ENCODE results near the gene DERA. TPM values are rescaled to one million over a fixed set of nuclear protein-coding genes. Genes with fewer than 3 reads are reported as not detected.

DERA gene
- total and polyA plus RNA-seq, 2 of the 8 experiments (the other 6 are each of a cell fraction or from before 2014, with no cell fraction given) = 13.1 to 17.1 TPM

GRCh38 chr12:15982071-15982470, 70.9 kb downstream of the DERA start:
- Histone ChIP-seq H2AK5ac (ENCODE audit: low read depth, low read length) (no peak overlapping the region), H3K4ac (replicated peaks; ENCODE audit: insufficient read length, low read depth, low read length) (no peak overlapping the region), H4K91ac (replicated peaks; ENCODE audit: insufficient read length, low read length) (no peak overlapping the region), H3K9ac (replicated peaks in 1 of 4; ENCODE audit: extremely low read depth in 1 of 4, low read depth in 3 of 4, low read length in 3 of 4) (no peak overlapping the region), H2BK15ac (ENCODE audit: low read length) (no peak overlapping the region), H3K79me2 (ENCODE audit: control insufficient read depth in 1 of 2, insufficient read depth in 2 of 2, low read length in 2 of 2) (no peaks in the 10 kb centered on the region), H2BK12ac (ENCODE audit: low read depth, low read length) (no peak overlapping the region), H3K9me3 (ENCODE audit: insufficient read depth in 2 of 2, low read depth in 1 of 2, low read length in 1 of 2) (no peaks in the 10 kb centered on the region), H2BK5ac (ENCODE audit: low read depth, low read length) (no peak overlapping the region), H3K4me1 (replicated peaks in 1 of 4; ENCODE audit: control insufficient read depth in 3 of 4, insufficient read depth in 4 of 4, low read length in 3 of 4) (no peaks in the 10 kb centered on the region), H4K8ac (ENCODE audit: extremely low read depth, insufficient read depth, low read length) (no peak overlapping the region), H3K4me3 (ENCODE audit: extremely low read depth in 1 of 4, insufficient read depth in 2 of 4, low read depth in 3 of 4, low read length in 4 of 4) (no peak overlapping the region), H3K27ac (ENCODE audit: low read depth, low read length) (no peak overlapping the region; the same call in 1 of the 2 replicates), H3K18ac (ENCODE audit: extremely low read depth, low read length) (no peak overlapping the region), H4K5ac (ENCODE audit: insufficient read length, low read depth, low read length) (no peak overlapping the region), H3K23ac (ENCODE audit: insufficient read length) (no peak overlapping the region), H2AFZ (ENCODE audit: low read length) (no peak overlapping the region), H3K23me2 (ENCODE audit: low read depth, low read length) (no peaks in the 10 kb centered on the region), H3K36me3 (ENCODE audit: control insufficient read depth in 2 of 4, insufficient read depth in 4 of 4, low read length in 3 of 4) (no peaks in the 10 kb centered on the region), H2BK120ac (replicated peaks; ENCODE audit: low read depth, low read length) (no peak overlapping the region), H3K79me1 (ENCODE audit: low read depth, low read length) (no peaks in the 10 kb centered on the region), H3K27me3 (replicated peaks in 1 of 4; ENCODE audit: control insufficient read depth in 3 of 4, extremely low read depth in 1 of 4, insufficient read depth in 3 of 4, low read length in 3 of 4) (no peaks in the 10 kb centered on the region), H3K14ac (ENCODE audit: insufficient read length) (no peak overlapping the region), H4K20me1 (replicated peaks in 1 of 2; ENCODE audit: control insufficient read depth in 1 of 2, insufficient read depth in 2 of 2, low read length in 2 of 2) (no peaks in the 10 kb centered on the region), H2BK20ac (ENCODE audit: low read length) (no peak overlapping the region), H3K4me2 (ENCODE audit: insufficient read depth in 1 of 2, low read depth in 2 of 2, low read length in 2 of 2) (no peak overlapping the region; a peak in 1 of 4 replicates), H3K56ac (replicated peaks; ENCODE audit: insufficient read length, low read depth, low read length) (no peak overlapping the region)
- no peak for FAIRE-seq
- WGBS, 2 experiments (ENCODE audit: extremely low coverage in 1 of 2, insufficient coverage in 1 of 2, insufficient read length in 1 of 2, insufficient replicate concordance in 2 of 2, low coverage in 1 of 2, low lambda C conversion rate in 2 of 2, missing lambda C conversion rate in 1 of 2) = 85% methylated on average over 5 of the region's 5 CpGs; no CpG with 5 or more reads in 1 of the 2 experiments
- DNase-seq (ENCODE audit: low read depth in 1 of 2, low spot score in 2 of 2) = no peak
- ChIA-PET CTCF (ENCODE audit: partially characterized antibody) (interaction anchor here (0.5 to 7.2 kb wide), 21 partner anchors 11 to 1973 kb away, joined by 3 to 59 read pairs (median 3); no protein-coding TSS in a partner anchor), POLR2A (ENCODE audit: partially characterized antibody) (interaction anchor here (0.7 to 1.0 kb wide), 2 partner anchors 291 to 946 kb away, joined by 3 read pairs; no protein-coding TSS in a partner anchor)
- TF ChIP-seq E2F6 (IDR thresholded peaks at IDR 0.05) (no peak), RAD21 (IDR thresholded peaks at IDR 0.05 in 1 of 2, conservative IDR thresholded peaks at IDR 0.05 in 1 of 2; ENCODE audit: low read depth in 2 of 2, low read length in 2 of 2) (no peak), GTF2F1 (IDR thresholded peaks at IDR 0.05; ENCODE audit: borderline replicate concordance, low read depth, low read length) (no peak), ASH2L (IDR thresholded peaks at IDR 0.05; ENCODE audit: low read length) (no peak), TEAD4 (IDR thresholded peaks at IDR 0.05; ENCODE audit: low read depth, low read length) (no peak), CTBP2 (IDR thresholded peaks at IDR 0.05; ENCODE audit: borderline replicate concordance, insufficient read depth, insufficient read length, low read length) (no peak), RBBP5 (IDR thresholded peaks at IDR 0.05; ENCODE audit: borderline replicate concordance, low read depth, low read length) (no peak), PHF8 (conservative IDR thresholded peaks at IDR 0.05; ENCODE audit: low read depth, low read length) (no peak), BRCA1 (IDR thresholded peaks at IDR 0.05; ENCODE audit: low read depth, low read length) (no peak), TCF12 (IDR thresholded peaks at IDR 0.05; ENCODE audit: low read depth, low read length) (no peak), KDM4A (IDR thresholded peaks at IDR 0.05; ENCODE audit: low read depth, low read length, severe bottlenecking) (no peak), ATF3 (IDR thresholded peaks at IDR 0.05; ENCODE audit: insufficient read depth, low read depth, low read length) (no peak), JUN (IDR thresholded peaks at IDR 0.05; ENCODE audit: low read depth, low read length) (no peak)
